Hepatocyte (in vitro differentiated cells): ENCODE results near the gene OR4K2.

Experiments
- EZH2 ChIP-seq: fragments of 200-600 bp; sonication (generic); IDR thresholded peaks from 2 replicates; pipeline ENCODE4 v1.6.1; 2016; ENCODE audit warnings: antibody characterized with exemption, mild to moderate bottlenecking, borderline replicate concordance
- EZH2phosphoT487 ChIP-seq: fragments of 200-600 bp; sonication (generic); IDR thresholded peaks from one replicate; pipeline ENCODE4 v1.6.1; 2018; ENCODE audit warnings: antibody characterized with exemption, mild to moderate bottlenecking, low read depth, moderate library complexity; ENCODE audit not compliant: unreplicated experiment, severe bottlenecking
- TF ChIP-seq, protein P1 (sequence below): fragments of 200-600 bp; sonication (generic); IDR thresholded peaks from 2 replicates; pipeline ENCODE4 v1.5.1; 2016; ENCODE audit warnings: antibody characterized with exemption, mild to moderate bottlenecking; ENCODE audit not compliant: poor library complexity

DNA sequence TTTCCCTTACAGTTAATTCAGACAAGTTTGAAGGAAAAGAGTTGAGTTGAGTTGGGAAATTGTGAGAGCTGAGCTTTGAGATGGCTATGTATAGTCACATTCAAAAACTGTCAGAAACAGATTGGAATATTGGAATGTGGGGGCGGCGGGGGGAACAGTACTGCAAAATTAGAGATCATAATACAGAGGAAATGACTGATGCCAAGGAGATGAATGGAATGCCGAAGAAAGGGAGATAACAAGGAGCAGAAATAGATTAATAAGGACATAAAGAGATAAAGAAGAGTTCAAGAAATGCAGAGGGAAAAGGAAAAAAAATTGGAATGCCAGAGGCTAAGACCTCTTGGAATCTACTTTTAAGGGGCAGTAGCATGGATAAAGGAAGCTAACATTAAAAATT, 42.3 kb downstream of the OR4K2 start:
- TF ChIP-seq, protein P1, sequence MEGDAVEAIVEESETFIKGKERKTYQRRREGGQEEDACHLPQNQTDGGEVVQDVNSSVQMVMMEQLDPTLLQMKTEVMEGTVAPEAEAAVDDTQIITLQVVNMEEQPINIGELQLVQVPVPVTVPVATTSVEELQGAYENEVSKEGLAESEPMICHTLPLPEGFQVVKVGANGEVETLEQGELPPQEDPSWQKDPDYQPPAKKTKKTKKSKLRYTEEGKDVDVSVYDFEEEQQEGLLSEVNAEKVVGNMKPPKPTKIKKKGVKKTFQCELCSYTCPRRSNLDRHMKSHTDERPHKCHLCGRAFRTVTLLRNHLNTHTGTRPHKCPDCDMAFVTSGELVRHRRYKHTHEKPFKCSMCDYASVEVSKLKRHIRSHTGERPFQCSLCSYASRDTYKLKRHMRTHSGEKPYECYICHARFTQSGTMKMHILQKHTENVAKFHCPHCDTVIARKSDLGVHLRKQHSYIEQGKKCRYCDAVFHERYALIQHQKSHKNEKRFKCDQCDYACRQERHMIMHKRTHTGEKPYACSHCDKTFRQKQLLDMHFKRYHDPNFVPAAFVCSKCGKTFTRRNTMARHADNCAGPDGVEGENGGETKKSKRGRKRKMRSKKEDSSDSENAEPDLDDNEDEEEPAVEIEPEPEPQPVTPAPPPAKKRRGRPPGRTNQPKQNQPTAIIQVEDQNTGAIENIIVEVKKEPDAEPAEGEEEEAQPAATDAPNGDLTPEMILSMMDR, result no peak
- TF ChIP-seq EZH2phosphoT487 (no peak), EZH2 (no peak)
